Measurements from ENCODE around the gene KIAA1671.

GRCh38 chr22:24978308-24978707 is 25.8 kb downstream of the KIAA1671 start:
- TF ChIP-seq POLR2A (IDR thresholded peaks at IDR 0.05), result no peak
- TF ChIP-seq CTCF (IDR thresholded peaks at IDR 0.05), result no peak
